Right atrium auricular region (tissue), 2 donors: ENCODE measurements around the gene ANKHD1. TPM values are rescaled to one million over a fixed set of nuclear protein-coding genes. Genes with fewer than 3 reads are reported as not detected.

Experiments used
- DNase-seq: peaks from one replicate; pipeline ENCODE4 v3.0.0-alpha.2; 2019; ENCODE audit warnings: low spot score
- H3K27ac ChIP-seq, 2 donors: fragments of 200-600 bp; sonication (generic); 1 replicate in 1 of 2; 2 replicates in 1 of 2; pipeline ENCODE4 v1.5.1; 2016 to 2019
- H3K27me3 ChIP-seq, 2 donors: fragments of 200-600 bp; sonication (generic); one replicate each; pipeline versions ENCODE4 v1.5.1 to v1.6.0; 2017 to 2019
- H3K36me3 ChIP-seq: fragments of 200-600 bp; sonication (generic); one replicate; pipeline ENCODE4 v1.5.1; 2016
- H3K4me1 ChIP-seq, 2 donors: fragments of 200-600 bp; sonication (generic); one replicate each; pipeline versions ENCODE4 v1.5.1 to v1.6.0; 2017 to 2019
- H3K4me3 ChIP-seq, 2 donors: fragments of 200-600 bp; sonication (generic); 1 replicate in 1 of 2; 2 replicates in 1 of 2; pipeline ENCODE4 v1.5.1; 2017 to 2019; ENCODE audit warnings: mild to moderate bottlenecking in 1 of 2, moderate library complexity in 1 of 2
- H3K9me3 ChIP-seq, 2 donors: fragments of 200-600 bp; sonication (generic); one replicate each; pipeline ENCODE4 v1.5.1; 2019
- CTCF ChIP-seq, 2 donors: fragments of 200-600 bp; sonication (generic); IDR thresholded peaks; one replicate each; pipeline ENCODE4 v1.5.1; 2019; ENCODE audit warnings: antibody characterized with exemption in 2 of 2
- total RNA-seq, 2 donors: library from RNA; depleted of rRNA; stranded (reverse); fragments of >200 nt; gene quantifications; one replicate each; pipeline ENCODE4 v1.1.0, GENCODE V29; 2016

Gene ANKHD1
- total RNA-seq, 2 donors from 2014 or later = 50.4 to 58.6 TPM

DNA sequence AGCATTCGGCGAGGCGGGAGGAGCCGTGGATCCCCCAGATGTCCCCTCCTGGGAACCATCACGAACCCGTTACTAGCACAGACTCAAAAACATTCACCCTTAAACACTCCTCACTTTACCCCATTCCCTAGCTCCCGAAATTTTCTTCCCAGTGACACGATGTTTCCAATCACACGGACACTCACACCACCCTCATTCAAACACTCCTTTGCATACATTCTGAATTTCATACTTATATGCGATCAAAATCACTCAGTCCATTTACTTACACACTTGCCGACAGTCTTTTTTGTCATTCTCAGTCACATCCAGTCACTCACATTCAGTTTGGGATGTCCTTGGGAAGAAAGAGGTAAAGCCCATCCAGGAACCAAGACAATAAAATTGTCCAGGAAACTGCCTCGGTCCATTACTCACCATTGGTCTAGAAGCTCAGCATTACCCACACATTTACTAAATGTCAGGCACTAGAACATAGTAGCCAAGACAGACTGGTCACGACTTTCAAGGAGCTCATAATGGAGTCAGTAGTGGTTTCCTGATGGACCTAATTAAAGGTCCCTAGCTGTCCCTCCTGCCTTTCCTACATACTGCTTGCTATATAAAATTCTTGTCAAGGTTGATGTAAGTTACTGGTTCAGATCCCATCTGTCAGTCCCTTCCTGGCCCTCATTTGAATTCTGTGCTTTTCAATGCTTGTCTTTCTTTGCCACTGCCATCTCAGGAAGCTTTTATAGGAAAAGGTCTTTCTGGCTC, 163.6 kb downstream of the ANKHD1 start:
- peaks cover 20% of the 10 kb centered on the region for H3K36me3 ChIP-seq
- no peak for TF ChIP-seq CTCF (IDR thresholded peaks at IDR 0.05)
- peaks cover 0 to 64% of the 10 kb centered on the region in 2 donors for H3K4me1 ChIP-seq
- peak overlapping the region; percentile 85 to 97 for H3K27ac ChIP-seq
- DNase-seq = no peak
- no peaks in the 10 kb centered on the region for H3K27me3 ChIP-seq
- H3K4me3 ChIP-seq = peak overlapping the region; percentile 71 to 77
- H3K9me3 ChIP-seq = no peaks in the 10 kb centered on the region

- Histone ChIP-seq H3K4me3 (peak overlapping the region in 1 of 2 donors; percentile 77), H3K4me1 (peaks cover 0 to 69% of the 10 kb centered on the region in 2 donors), H3K27ac (peak overlapping the region; percentile 85 to 97), H3K9me3 (no peaks in the 10 kb centered on the region), H3K27me3 (no peaks in the 10 kb centered on the region), H3K36me3 (peaks cover 20% of the 10 kb centered on the region)
- TF ChIP-seq CTCF (IDR thresholded peaks at IDR 0.05) = no peak
- DNase-seq = no peak
Observed at GRCh38 chr5:140565780-140566095, 164.1 kb downstream of the ANKHD1 start.

- Histone ChIP-seq H3K27ac (no peak overlapping the region), H3K27me3 (no peaks in the 10 kb centered on the region), H3K9me3 (no peaks in the 10 kb centered on the region), H3K36me3 (peaks cover 20% of the 10 kb centered on the region), H3K4me3 (no peak overlapping the region), H3K4me1 (peaks cover 0 to 78% of the 10 kb centered on the region in 2 donors)
- TF ChIP-seq CTCF (IDR thresholded peaks at IDR 0.05) = no peak
- no peak for DNase-seq
Observed at GRCh38 chr5:140566665-140567064, 165.0 kb downstream of the ANKHD1 start.

GRCh38 chr5:140567136-140567818, 165.6 kb downstream of the ANKHD1 start:
- Histone ChIP-seq H3K36me3 (peaks cover 20% of the 10 kb centered on the region), H3K4me1 (peaks cover 0 to 80% of the 10 kb centered on the region in 2 donors), H3K4me3 (no peak overlapping the region), H3K27ac (no peak overlapping the region), H3K9me3 (no peaks in the 10 kb centered on the region), H3K27me3 (no peaks in the 10 kb centered on the region)
- no peak for DNase-seq
- TF ChIP-seq CTCF (IDR thresholded peaks at IDR 0.05) = no peak

- no peaks in the 10 kb centered on the region for H3K9me3 ChIP-seq
- peaks cover 20% of the 10 kb centered on the region for H3K36me3 ChIP-seq
- H3K4me3 ChIP-seq = no peak overlapping the region
- no peak for DNase-seq
- H3K27ac ChIP-seq = peak overlapping the region in 1 of 2 donors; percentile 74
- no peaks in the 10 kb centered on the region for H3K27me3 ChIP-seq
- no peak for TF ChIP-seq CTCF (IDR thresholded peaks at IDR 0.05)
- H3K4me1 ChIP-seq = peaks cover 0 to 79% of the 10 kb centered on the region in 2 donors
Observed at GRCh38 chr5:140567871-140568270, 166.2 kb downstream of the ANKHD1 start.
